ENCODE data around the gene CD300LG.
"Not testable (repeated sequence)": the region's sequence is repeated elsewhere in the genome, so short reads cannot be mapped to it uniquely, and the experiment has no call there.

DNA sequence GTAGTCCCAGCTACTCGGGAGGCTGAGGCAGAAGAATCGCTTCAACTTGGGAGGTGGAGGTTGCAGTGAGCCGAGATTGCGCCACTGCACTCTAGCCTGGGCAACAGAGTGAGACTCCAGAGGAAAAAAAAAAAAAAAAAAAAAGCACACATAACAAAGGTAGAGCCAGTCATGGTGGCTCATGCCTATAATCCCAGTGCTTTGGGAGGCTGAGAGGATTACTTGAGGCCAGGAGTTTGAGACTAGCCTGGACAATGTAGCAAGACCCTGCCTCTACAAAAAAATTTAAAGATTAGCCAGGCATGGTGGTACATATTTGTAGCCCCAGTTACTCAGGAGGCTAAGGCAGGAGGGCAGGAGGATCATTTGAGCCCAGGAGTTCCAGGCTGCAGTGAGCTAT lies 47.5 kb downstream of the CD300LG start:
- TF ChIP-seq, protein P1, sequence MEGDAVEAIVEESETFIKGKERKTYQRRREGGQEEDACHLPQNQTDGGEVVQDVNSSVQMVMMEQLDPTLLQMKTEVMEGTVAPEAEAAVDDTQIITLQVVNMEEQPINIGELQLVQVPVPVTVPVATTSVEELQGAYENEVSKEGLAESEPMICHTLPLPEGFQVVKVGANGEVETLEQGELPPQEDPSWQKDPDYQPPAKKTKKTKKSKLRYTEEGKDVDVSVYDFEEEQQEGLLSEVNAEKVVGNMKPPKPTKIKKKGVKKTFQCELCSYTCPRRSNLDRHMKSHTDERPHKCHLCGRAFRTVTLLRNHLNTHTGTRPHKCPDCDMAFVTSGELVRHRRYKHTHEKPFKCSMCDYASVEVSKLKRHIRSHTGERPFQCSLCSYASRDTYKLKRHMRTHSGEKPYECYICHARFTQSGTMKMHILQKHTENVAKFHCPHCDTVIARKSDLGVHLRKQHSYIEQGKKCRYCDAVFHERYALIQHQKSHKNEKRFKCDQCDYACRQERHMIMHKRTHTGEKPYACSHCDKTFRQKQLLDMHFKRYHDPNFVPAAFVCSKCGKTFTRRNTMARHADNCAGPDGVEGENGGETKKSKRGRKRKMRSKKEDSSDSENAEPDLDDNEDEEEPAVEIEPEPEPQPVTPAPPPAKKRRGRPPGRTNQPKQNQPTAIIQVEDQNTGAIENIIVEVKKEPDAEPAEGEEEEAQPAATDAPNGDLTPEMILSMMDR (conservative IDR thresholded peaks at IDR 0.05): not testable (repeated sequence)
- not testable (repeated sequence) for TF ChIP-seq EZH2 (IDR thresholded peaks at IDR 0.05; ENCODE audit: low read depth)
